SIG-M5 treated with dmso at 0.1 percent for 504 hours (cell line): Measurements from ENCODE around the gene TMA7B.
"Not testable (repeated sequence)": the region's sequence is repeated elsewhere in the genome, so short reads cannot be mapped to it uniquely, and the experiment has no call there.

Experiments used
- DNase-seq: peaks from one replicate; lab custom pipeline; 2025; ENCODE audit not compliant: unreplicated experiment; lab: John Stamatoyannopoulos, UW

Gene TMA7B

DNA sequence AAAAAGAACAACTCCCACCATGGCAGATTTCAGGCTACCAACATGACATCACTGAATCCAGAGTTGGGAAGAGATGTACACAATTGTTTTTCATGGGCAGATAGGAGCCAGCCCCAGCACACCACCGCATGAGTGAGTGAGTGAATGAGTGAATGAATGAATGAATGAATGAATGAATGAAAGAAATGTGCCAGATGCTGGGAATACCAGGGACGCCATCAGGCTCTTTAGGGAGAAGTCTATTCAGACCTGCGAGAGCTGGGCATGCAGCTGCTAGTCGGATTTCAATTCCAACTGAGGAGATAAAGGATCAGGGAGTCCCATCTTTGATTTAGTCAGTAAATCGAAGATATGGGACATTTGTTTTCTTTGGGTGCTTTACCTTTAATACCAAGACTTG, 19.3 kb downstream of the TMA7B start:
- no peak for DNase-seq

DNA sequence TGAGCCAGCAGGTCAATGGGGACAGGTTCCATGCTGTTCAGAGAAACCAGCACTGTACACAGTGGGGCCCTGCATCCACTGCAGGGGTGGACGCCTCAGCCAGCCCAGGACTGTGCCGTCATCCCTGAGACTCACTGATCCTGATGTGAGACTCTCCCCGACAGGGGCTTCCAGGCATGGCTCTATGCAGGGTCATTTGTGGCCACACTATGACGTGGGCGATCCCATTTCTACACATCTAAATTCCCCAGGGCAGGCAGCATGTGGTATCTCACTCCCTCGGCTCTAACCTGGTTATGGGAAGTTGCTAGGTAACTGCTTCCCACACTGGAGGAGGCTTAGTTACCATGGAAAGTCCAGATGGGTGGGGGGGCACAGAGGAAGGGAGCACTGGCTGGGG, 20.4 kb downstream of the TMA7B start:
- DNase-seq = no peak

DNA sequence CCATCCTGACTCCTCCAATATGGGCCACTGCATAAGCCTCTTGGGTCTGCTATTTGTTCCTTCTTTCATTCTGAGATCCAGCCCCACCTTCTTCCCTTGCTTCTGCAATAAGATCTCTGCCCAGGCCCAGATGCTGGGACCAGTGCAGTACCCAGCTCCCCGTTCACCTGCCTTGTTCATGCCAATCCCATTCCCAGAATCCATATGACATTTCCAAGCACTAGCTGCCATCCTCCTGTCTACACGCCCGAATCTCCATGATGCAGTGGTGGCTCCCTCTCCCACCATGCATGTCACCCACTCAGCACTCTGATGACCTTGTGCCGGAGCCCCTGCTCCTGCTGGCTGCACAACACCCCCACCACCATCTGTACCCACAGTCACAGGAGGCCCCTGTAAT, 23.1 kb downstream of the TMA7B start:
- no peak for DNase-seq

DNA sequence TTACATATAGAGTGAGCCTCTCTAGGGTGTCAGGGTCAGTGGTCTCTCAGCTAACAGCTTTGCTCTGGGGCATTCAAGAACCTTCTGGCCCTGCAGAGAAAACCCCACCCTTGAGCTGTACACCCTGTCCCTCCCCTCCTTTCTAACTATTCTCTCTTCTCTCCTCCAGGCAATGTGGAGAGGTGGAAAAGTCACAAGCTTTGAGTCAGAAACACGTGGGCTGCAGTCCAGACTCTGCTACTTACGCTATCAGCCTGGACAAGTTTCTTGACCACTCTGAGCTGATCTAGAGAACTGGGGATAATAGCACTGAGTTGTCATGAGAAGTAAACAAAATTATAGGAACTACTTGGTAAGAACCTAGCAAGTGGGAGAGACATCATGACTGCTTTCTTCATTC, 23.8 kb downstream of the TMA7B start:
- DNase-seq = no peak

DNA sequence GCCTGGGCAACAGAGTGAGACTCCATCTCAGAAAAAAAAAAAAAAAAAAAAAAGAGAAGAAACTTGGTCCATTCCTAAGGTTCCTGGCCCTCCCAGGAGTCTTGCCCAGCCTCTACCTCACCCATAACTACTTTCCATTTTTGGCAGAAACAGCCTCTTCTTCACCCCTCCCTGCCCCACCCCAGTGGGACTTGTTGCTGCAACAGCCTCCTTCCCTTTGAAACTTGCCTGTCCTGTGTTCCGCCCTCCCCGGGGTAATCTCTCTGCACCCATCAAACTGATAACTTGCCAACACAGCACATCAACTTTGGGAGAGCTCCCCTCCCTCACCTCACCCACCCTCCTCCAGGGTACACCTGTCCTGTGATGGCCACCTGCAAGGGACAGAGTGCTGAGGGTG, 24.5 kb downstream of the TMA7B start:
- DNase-seq = no peak

DNA sequence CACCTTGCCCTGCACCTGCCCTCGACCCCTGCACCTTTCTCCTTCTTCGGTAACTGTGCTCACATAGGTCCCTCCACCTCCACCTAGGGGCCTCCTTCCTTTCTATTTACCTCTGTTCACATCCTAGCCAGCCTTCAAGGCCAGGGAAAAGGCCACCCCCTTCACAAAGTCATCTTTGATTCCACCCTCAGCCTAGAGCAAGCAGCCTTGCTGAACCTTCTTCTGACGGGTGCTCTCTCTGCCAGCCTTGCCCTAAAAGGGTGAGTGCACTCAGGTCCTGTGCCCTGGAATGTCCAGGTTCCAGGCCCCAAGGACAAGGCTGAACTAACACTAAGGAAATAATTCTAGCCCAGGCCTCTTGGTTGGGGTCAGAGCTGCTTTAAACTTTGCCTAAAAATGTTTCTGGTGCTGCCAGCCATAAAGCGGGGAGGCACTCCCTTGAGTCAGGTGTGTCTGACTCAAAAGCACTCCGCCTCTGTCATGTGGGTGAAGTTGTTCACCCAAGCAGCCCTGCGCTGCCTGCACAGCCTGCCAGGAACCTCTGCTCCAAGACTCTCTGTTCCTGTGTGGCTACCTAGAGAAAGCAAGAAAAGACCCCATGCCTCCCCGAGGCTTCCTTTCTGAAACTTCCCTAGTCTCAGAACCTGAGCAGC, 25.3 kb downstream of the TMA7B start:
- DNase-seq = no peak

DNA sequence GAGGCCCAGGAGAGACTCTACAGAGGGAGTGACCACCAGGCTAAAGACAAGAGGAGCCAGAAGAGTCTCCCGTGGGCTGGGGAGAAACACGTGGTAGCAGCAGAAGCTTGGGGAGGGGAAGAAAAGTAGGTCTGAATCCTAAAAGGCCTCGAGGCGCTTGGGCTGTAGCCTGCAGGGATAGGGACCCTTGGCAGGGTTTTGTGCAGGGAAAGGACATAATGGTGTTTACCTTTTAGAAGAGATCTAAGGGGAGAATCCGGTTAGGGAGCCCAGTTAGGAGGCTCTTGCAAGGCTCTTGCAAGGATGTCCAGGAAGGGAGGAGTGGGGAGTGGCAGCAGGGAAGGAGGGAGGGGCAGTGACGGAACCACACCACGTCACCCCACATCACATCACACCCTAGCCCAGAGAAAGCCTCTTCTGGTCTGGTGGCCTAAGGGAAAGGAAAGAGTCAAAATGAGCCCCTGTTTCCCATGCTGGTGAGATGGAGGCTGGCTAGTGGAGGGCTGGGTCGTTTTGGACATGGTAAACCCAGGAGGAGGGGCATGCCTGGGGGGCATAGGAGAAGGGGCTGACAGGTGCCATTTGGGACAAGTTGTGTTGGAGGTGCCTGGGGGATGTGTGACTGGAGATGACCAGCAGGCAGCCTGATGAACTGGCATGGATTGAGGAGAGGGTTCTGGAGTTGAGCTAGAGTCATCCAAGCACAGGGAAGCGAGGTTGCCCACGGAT, 28.4 kb downstream of the TMA7B start:
- DNase-seq = no peak

DNA sequence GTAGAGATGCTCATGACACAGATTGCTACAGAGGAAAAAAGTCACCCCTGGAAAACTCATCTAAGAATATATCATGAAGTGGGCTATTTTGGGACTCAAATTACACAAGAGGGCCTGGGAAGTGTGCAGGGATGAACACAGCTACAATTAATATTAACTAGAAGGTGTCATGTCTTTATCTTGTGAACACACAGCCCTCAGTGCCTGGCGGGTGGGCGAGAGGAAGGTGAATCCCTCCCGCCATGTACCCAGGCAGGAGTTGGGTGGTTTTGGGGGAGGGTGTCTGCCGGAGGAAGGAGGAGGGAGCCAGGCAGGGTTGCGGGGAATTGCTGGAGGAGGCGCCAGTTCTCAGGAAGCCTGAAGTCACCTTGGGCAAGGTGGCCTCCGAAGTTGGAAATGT, 29.4 kb downstream of the TMA7B start:
- no peak for DNase-seq

DNA sequence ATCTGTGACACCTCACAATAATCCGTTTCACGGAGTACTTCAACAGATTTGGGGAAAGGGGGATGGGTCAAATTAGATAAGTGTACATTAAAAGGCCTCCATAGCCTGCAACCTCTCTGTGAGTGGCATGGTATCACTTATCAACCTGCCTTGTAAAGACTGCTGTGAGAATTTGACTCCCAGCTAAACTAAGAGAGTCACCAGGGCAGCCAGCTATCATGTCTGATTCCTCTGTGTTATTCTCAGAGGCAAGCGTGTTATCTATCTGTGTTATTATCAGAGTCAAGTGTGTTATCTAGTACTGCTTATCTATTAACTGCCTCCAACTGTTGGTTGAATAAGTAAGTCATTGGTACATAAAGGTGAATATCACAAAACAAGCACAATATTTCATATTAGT, 30.5 kb downstream of the TMA7B start:
- no peak for DNase-seq

DNA sequence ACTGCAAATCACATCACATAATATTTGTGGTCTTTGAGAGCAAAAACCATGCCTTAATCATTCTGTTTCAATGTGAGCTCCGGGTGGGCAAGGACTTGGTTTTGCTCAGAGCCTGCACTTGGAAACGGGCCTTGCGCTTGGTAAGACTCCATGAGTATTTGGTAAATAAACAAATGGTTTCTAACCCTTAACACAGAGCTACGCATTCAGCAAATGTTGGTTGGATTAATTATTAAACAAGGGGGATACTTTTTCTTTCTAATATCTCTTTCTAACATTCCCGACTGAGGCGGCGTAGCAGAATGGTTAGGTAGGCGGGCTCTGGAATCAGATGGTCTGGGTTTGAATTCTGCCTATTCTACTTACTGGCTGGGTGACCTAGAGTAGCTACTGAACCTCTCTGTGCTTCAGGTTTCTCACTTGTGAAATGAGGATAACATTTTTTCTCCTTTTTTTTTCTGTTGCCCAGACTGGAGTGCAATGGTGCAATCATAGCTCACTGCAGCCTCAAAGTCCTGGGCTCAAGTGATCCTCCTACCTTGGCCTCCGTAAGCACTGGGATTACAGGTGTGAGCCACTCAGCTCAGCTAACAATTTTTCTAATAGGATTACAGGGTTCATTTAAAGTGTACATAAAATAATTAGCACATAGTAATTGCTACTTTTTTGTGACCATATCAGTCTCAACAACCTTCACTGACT, 31.1 kb downstream of the TMA7B start:
- no peak for DNase-seq

DNA sequence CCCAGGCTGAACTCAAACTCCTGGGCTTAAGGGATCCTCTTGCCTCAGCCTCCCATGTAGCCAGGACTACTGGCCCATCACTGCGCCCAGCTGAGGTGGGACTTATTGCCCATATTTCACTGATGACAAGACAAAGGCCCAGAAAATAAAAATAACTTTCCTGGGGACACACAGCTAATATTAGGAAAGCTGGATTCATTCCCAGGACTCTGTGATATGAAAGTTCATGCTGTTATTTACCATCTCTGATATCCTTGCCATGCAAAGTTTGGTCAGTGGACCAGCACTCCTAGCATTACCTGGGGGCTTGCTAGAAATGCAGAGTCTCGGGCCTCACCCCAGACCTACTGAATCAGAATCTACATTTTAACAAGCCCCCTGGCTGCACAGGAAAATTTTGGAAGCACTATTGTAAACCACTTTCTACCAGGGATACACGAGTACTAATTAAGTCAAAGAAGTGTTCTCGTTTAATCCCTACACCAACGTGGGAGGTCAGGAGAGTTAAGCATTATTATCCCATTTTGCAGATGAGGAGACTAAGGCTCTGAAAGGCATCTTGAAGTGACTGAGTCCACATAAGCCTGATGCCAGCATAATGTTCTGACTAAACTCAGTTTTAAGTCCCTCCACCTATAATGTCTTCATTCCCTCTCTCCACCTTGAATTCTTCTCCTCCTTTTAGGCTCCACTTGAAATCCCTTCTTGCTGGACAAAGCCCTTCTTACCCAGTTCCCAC, 32.1 kb downstream of the TMA7B start:
- no peak for DNase-seq

DNA sequence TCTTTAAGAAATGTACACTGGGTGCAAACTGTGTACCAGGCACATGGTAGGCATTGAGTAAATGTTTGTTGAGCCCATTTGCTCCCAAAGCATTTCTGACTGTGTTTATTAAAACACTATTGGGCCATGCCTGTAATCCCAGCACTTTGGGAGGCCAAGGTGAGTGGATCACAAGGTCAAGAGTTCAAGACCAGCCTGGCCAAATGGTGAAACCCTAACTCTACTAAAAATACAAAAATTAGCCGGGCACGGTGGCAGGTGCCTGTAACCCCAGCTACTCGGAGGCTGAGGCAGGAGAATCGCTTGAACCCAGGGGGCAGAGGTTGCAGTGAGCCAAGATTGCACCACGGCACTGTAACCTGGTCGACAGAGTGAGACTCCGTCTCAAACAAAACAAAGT, 32.7 kb downstream of the TMA7B start:
- not testable (repeated sequence) for DNase-seq

DNA sequence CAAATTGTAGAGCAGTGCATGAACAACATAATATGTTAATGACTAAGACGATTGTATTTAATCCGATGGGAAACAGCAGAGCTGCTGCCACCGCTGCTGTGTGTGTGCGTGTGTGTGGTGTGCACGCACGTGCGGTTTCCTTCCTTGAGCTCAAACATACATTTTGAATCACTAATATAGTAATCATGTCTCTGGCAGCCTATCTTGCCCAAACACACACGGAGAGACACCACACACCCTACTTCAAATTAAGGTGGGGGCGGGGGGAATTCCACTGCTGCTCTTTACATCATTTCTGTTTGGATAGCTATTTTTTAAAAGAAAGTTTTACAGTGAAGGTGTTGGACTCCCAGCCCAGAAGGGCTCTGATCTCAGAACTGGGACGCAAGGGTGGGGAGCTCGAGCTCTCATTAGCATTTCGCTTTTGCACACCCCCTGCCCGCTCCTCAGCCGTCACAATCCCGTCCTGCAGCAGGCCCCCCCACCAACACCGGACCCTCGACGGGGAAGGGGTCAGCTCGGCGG, 33.9 kb downstream of the TMA7B start:
- no peak for DNase-seq

DNA sequence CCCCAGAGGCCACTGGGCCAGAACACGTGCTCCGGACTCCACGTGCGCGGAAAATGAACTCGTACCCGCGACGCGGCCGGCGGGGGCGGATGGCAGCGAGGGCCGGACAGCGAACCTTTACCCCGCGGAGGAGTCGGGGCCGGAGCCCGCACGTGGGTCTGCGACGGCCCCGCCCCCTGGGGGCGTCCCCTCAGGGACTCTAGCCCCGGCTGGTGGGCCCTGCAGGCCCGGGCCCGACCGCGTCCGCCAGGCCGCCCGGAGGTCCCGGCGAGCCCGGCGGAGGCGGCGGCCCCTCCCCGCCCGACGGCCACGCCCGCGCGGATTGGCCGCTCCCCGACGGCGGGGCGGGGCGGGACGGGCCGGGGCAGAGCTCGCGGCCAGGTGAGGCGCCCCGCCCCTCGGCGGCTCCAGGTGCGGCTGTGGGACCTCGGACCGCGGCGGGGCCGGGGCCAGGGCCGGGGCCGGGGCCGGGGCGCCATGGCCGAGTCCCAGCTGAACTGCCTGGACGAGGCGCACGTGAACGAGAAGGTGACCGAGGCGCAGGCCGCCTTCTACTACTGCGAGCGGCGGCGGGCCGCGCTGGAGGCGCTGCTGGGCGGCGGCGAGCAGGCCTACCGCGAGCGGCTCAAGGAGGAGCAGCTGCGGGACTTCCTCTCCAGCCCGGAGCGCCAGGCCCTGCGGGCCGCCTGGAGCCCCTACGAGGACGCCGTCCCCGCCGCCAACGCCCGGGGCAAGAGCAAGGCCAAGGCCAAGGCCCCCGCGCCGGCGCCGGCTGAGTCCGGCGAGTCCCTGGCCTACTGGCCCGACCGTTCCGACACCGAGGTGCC, 34.6 kb downstream of the TMA7B start, which contains the start of gene FAM83F:
FAM83F (plus strand) TSS at position 389 of the 827 bp plus-strand sequence; CDS start at position 478, 89 bp downstream.
- DNase-seq = no peak

DNA sequence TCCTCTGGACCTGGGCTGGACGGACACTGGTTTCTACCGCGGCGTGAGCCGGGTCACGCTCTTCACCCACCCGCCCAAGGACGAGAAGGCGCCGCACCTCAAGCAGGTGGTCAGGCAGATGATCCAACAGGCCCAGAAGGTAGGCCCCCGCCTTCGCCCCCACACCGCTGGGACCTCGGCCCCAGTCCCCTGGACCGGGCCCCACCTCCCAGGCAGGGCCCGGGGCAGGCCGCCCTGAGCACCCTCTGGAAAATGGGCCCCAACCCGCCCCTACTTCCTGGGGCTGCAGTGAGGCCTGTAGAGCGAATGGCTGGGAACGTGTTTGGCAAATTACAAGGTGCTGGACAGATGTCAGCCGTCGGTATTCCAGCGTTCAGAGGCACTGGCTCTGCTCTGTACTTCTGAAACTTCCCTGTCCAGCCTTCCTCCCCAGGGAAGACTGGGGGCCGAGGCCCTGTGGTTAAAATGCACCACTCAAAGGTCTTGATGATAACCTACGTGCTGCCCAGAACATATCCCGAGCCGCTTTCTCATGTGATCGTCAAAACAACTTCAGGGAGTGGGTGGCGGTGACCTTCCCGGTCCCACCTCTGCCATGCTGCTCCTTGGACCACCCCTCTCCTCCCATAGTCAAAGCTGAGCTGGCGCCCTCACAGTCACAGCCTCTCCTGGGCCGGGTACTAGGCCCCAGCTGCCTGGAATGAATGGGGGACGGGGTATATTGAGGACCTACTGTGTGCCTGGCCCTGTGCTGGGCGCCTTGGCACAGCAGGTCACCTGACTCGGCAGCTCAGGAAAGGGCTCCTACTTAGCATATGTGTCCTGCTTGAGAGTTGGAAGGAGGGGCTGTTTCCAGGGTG, 35.4 kb downstream of the TMA7B start:
- no peak for DNase-seq

DNA sequence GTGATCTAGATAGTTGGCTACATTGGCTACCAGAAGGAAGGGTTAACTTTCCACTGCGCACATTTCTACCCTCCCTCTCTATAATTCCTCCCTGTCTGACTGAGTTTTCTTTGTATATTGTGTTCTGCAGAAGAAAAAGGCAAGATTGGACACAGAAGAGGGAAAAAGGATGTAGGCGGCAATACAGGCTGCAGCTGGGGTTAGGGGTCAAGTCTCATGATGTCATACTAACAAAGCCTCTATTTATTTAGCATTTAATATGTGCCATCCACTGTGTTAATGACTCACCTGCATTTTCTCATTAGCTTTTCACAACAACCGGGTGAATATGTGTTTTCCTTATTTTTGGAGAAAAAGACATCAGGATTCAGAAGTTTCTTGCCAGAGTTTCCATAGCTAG, 36.5 kb downstream of the TMA7B start:
- DNase-seq = no peak

DNA sequence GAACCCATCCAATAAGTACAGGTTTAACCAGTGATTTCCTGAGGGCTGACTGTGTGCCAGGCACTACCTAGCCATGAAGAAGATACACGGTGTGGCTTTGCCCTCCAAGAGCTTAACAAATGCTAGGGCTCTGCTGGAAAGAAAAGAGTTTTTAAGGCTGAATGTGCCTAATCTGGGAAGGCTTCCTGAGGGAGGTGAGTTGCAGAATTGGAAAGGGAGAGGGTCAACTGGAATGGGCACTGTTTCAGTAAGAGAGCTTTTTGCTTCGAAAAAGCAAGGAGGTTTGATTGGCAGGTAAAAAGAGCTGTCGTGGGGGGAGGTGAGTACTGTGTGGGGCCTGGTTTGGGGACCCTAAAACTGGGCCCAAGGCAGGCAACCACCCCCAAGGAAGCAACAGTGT, 37.2 kb downstream of the TMA7B start:
- no peak for DNase-seq

DNA sequence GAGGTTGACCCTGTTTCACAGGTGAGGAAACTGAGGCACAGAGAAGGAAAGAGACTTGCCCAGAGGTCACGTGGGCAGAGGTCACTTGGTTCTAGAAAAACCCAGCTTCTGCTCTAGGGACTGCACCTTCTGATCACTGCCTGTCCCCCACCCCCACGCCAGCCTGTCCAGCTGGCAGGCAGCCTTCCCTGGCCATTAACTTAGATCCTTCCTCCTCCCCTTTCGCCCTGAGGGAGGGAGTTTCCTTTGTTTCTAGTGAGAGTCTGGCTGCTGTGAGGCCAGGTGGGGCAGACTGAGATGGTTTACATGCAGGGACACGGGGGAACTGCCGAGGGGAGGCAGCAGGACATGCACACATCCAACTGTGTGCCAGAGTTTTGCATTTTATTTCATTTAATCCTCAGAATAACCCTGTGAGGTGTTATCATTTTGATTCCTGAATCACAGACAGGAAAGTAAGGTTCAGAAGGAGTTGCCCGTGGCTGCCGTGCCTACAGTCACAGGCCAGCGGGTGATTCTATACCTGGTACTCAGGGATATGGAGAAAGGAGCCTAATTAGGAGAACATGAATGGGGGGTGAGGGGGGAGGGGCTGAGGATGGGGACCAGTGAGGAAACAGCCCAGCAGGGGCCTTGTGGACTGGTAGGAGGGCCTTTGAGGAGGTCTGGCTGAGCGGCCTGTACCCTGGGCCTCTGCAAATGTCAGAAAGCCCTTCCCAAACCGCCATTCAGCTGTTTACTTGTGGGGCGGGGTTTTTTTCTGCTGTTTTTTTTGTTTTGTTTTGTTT, 37.9 kb downstream of the TMA7B start:
- no peak for DNase-seq
